Astrocyte (in vitro differentiated cells and primary cell): ENCODE data around the gene FNDC3B. TPM values are rescaled to one million over a fixed set of nuclear protein-coding genes. Genes with fewer than 3 reads are reported as not detected.

Experiments used
- DNase-seq: peaks from one replicate; pipeline ENCODE4 v3.0.0-alpha.2; 2010; ENCODE audit warnings: low read depth
- FAIRE-seq: peaks from 2 replicates; lab custom pipeline; 2011; peaks lifted over from hg19 to GRCh38; lab: Jason Lieb, UNC
- H2AFZ ChIP-seq: 2 replicates; pipeline ENCODE4 v1.6.0; 2012; ENCODE audit warnings: low read depth, low read length, inconsistent platforms
- H3K27ac ChIP-seq: 2 replicates; pipeline ENCODE4 v1.5.1; 2011; ENCODE audit warnings: low read depth, low read length, inconsistent platforms
- H3K27me3 ChIP-seq: 2 replicates; pipeline ENCODE4 v1.6.0; 2011; ENCODE audit warnings: low read length, inconsistent platforms; ENCODE audit not compliant: insufficient read depth
- H3K36me3 ChIP-seq: 2 replicates; pipeline ENCODE4 v1.5.1; 2011; ENCODE audit warnings: low read length, inconsistent platforms; ENCODE audit not compliant: insufficient read depth
- H3K4me1 ChIP-seq: 2 replicates; pipeline ENCODE4 v1.5.1; 2011; ENCODE audit warnings: low read length, inconsistent platforms; ENCODE audit not compliant: insufficient read depth
- H3K4me2 ChIP-seq: 2 replicates; pipeline ENCODE4 v1.6.0; 2012; ENCODE audit warnings: low read length, inconsistent platforms
- H3K4me3 ChIP-seq: 2 replicates; pipeline ENCODE4 v1.5.1; 2011; ENCODE audit warnings: low read depth, mild to moderate bottlenecking, low read length, inconsistent platforms; ENCODE audit not compliant: insufficient read depth
- H3K79me2 ChIP-seq: 2 replicates; pipeline ENCODE4 v1.6.0; 2012; ENCODE audit warnings: mild to moderate bottlenecking, low read length, inconsistent platforms; ENCODE audit not compliant: insufficient read depth
- H3K9ac ChIP-seq: 2 replicates; pipeline ENCODE4 v1.6.0; 2012; ENCODE audit warnings: mild to moderate bottlenecking, low read length, inconsistent platforms
- H3K9me3 ChIP-seq: 2 replicates; pipeline ENCODE4 v1.5.1; 2012; ENCODE audit warnings: low read depth, mild to moderate bottlenecking, low read length, inconsistent platforms; ENCODE audit not compliant: insufficient read depth
- H4K20me1 ChIP-seq: 2 replicates; pipeline ENCODE4 v1.6.0; 2012; ENCODE audit warnings: low read length, inconsistent platforms; ENCODE audit not compliant: insufficient read depth
- H3K27ac Mint-ChIP-seq: one replicate; pipeline ENCODE4 v1.8.0; 2021; ENCODE audit warnings: mild to moderate bottlenecking, mixed read lengths; ENCODE audit not compliant: unreplicated experiment
- H3K27me3 Mint-ChIP-seq: one replicate; pipeline ENCODE4 v1.8.0; 2021; ENCODE audit warnings: low read depth, mixed read lengths; ENCODE audit not compliant: unreplicated experiment
- H3K36me3 Mint-ChIP-seq: one replicate; pipeline ENCODE4 v1.8.0; 2021; ENCODE audit warnings: low read depth, mixed read lengths; ENCODE audit not compliant: unreplicated experiment
- H3K4me1 Mint-ChIP-seq: one replicate; pipeline ENCODE4 v1.8.0; 2021; ENCODE audit warnings: low read depth, mixed read lengths; ENCODE audit not compliant: unreplicated experiment
- H3K4me3 Mint-ChIP-seq: one replicate; pipeline ENCODE4 v1.8.0; 2021; ENCODE audit warnings: mild to moderate bottlenecking, moderate library complexity, mixed read lengths; ENCODE audit not compliant: unreplicated experiment
- H3K9me3 Mint-ChIP-seq: one replicate; pipeline ENCODE4 v1.8.0; 2021; ENCODE audit warnings: mild to moderate bottlenecking, mixed read lengths; ENCODE audit not compliant: unreplicated experiment
- EZH2 ChIP-seq: IDR thresholded peaks from 2 replicates; pipeline ENCODE4 v1.6.1; 2012; ENCODE audit warnings: mild to moderate bottlenecking, low read length, inconsistent platforms; ENCODE audit not compliant: insufficient read depth
- total RNA-seq: library from RNA; stranded (reverse); gene quantifications from 2 replicates; pipeline ENCODE4 v1.2.1, GENCODE V29; 2021
- TF ChIP-seq, protein P1 (sequence below): IDR thresholded peaks from 2 replicates; pipeline ENCODE4 v1.5.1; 2011; ENCODE audit warnings: low read depth, mild to moderate bottlenecking, inconsistent platforms, low read length, moderate library complexity; ENCODE audit not compliant: insufficient read depth

FNDC3B gene
- total RNA-seq, 1 donor from 2014 or later = 327 TPM

DNA sequence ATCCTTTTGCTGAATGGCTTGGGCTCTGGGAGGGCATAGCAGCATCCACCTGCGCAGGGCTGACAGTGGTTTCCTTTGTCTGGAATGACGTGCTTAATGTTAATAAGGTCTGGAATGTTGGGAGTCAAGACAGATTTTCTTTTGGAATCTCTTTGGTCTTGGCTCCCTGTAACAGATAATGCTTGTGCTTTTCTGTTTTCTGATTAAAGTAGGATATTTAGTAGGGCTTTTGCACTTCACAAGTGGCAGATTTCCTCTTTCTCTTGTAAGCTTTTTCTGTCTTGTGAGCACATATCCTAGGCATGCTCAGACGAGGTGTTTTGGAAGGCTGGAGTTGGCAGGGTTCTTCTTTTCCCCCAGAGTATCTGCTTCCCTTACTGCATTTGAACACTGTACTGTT is 219.2 kb downstream of the FNDC3B start:
- FAIRE-seq = no peak
- Histone ChIP-seq H3K27me3 (no peaks in the 10 kb centered on the region), H3K79me2 (peaks cover 60% of the 10 kb centered on the region), H3K4me3 (no peak overlapping the region), H3K27ac (peak overlapping the region; percentile 92), H3K36me3 (peaks cover 22% of the 10 kb centered on the region), H3K4me2 (peak overlapping the region; percentile 63), H2AFZ (no peak overlapping the region), H3K9me3 (no peaks in the 10 kb centered on the region), H3K9ac (peak overlapping the region; percentile 73), H4K20me1 (peaks cover 8% of the 10 kb centered on the region), H3K4me1 (peaks cover 38% of the 10 kb centered on the region)
- H3K27ac Mint-ChIP-seq = peak overlapping the region; percentile 98
- H3K9me3 Mint-ChIP-seq = no peaks in the 10 kb centered on the region
- peaks cover 35% of the 10 kb centered on the region for H3K36me3 Mint-ChIP-seq
- H3K4me1 Mint-ChIP-seq = peaks cover 74% of the 10 kb centered on the region
- H3K27me3 Mint-ChIP-seq = no peaks in the 10 kb centered on the region
- TF ChIP-seq, protein P1, sequence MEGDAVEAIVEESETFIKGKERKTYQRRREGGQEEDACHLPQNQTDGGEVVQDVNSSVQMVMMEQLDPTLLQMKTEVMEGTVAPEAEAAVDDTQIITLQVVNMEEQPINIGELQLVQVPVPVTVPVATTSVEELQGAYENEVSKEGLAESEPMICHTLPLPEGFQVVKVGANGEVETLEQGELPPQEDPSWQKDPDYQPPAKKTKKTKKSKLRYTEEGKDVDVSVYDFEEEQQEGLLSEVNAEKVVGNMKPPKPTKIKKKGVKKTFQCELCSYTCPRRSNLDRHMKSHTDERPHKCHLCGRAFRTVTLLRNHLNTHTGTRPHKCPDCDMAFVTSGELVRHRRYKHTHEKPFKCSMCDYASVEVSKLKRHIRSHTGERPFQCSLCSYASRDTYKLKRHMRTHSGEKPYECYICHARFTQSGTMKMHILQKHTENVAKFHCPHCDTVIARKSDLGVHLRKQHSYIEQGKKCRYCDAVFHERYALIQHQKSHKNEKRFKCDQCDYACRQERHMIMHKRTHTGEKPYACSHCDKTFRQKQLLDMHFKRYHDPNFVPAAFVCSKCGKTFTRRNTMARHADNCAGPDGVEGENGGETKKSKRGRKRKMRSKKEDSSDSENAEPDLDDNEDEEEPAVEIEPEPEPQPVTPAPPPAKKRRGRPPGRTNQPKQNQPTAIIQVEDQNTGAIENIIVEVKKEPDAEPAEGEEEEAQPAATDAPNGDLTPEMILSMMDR = no peak
- TF ChIP-seq EZH2 = no peak
- peak overlapping the region; percentile 47 for H3K4me3 Mint-ChIP-seq
- DNase-seq = peak; percentile 72

DNA sequence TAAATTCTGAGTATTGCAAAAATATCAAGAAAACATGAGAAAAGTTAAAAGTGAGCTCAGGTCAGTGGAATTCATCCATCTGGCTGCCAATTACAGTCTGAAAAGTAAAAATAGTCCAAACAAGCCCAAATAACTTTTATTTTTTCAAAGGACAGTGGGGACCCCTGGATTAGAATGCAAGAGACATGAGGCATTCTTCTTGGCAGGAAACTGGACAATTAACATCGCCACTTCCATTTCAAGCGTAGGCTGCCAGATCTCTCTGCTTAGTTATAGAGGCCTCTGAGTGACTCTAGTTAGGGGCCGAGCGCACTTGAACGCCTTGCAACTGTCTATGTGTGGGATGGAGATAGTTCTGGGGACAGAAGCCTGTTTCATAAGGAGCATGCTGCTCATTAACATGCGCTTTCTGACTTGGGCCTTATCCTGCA is 219.7 kb downstream of the FNDC3B start:
- Mint-ChIP-seq H3K27me3 (no peaks in the 10 kb centered on the region), H3K27ac (peak overlapping the region; percentile 98), H3K4me3 (no peak overlapping the region), H3K4me1 (peaks cover 77% of the 10 kb centered on the region), H3K9me3 (no peaks in the 10 kb centered on the region), H3K36me3 (peaks cover 35% of the 10 kb centered on the region)
- TF ChIP-seq EZH2 = no peak
- TF ChIP-seq, protein P1 = no peak
- FAIRE-seq = no peak
- Histone ChIP-seq H3K4me3 (no peak overlapping the region), H3K9me3 (no peaks in the 10 kb centered on the region), H4K20me1 (peaks cover 8% of the 10 kb centered on the region), H3K79me2 (peaks cover 63% of the 10 kb centered on the region), H3K27me3 (no peaks in the 10 kb centered on the region), H3K36me3 (peaks cover 25% of the 10 kb centered on the region), H3K4me2 (peak overlapping the region; percentile 63), H3K9ac (peak overlapping the region; percentile 73), H2AFZ (no peak overlapping the region), H3K4me1 (peaks cover 38% of the 10 kb centered on the region), H3K27ac (peak overlapping the region; percentile 92)
- peak; percentile 77 for DNase-seq

DNA sequence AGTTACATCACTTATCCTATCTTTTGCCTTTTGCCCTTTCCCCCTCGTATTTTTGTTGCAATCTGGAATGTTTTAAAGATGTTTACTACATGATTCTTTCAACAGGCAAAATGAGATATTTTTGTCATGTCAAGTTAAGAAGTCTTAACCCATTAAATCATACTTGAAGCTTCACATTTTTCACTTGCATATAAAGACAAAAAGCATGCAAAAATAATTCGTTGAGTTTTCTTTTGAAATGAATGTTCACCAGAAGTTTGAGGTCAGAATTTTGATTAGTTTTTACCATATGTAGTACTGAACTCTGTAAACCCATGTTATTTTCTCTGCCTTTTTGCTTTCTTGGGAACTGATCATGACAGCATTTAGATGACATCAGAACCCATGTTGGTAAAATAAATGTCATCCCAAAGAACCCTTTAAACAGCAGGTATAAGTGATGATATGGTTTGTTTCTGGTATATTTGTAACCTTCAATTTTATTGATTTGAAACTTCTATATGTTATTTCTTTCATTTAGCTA is 220.4 kb downstream of the FNDC3B start:
- Histone ChIP-seq H3K27ac (peak overlapping the region; percentile 92), H3K4me2 (peak overlapping the region; percentile 63), H2AFZ (no peak overlapping the region), H3K9ac (peak overlapping the region; percentile 73), H3K9me3 (no peaks in the 10 kb centered on the region), H3K4me1 (peaks cover 38% of the 10 kb centered on the region), H4K20me1 (peaks cover 8% of the 10 kb centered on the region), H3K27me3 (no peaks in the 10 kb centered on the region), H3K79me2 (peaks cover 64% of the 10 kb centered on the region), H3K36me3 (peaks cover 28% of the 10 kb centered on the region), H3K4me3 (no peak overlapping the region)
- no peak overlapping the region for H3K4me3 Mint-ChIP-seq
- peaks cover 38% of the 10 kb centered on the region for H3K36me3 Mint-ChIP-seq
- H3K4me1 Mint-ChIP-seq = peaks cover 77% of the 10 kb centered on the region
- DNase-seq (no peak), FAIRE-seq (no peak)
- H3K9me3 Mint-ChIP-seq = no peaks in the 10 kb centered on the region
- H3K27ac Mint-ChIP-seq = peak overlapping the region; percentile 98
- TF ChIP-seq EZH2 = no peak
- TF ChIP-seq, protein P1 = no peak
- no peaks in the 10 kb centered on the region for H3K27me3 Mint-ChIP-seq
